H1 (cell line): ENCODE measurements around the gene ZNF23. TPM values are rescaled to one million over a fixed set of nuclear protein-coding genes. Genes with fewer than 3 reads are reported as not detected.

ENCODE experiments used
- BRCA1 ChIP-seq: IDR thresholded peaks from 2 replicates; pipeline ENCODE4 v1.6.1; 2012; ENCODE audit warnings: low read depth, low read length, improper control_type of control experiment
- CHD7 ChIP-seq: fragments of 300-600 bp; sonication (generic); IDR thresholded peaks from 2 replicates; pipeline ENCODE4 v1.7.1; 2012; ENCODE audit warnings: low read length, moderate library complexity, mild to moderate bottlenecking, inconsistent platforms; ENCODE audit not compliant: insufficient replicate concordance
- CTBP2 ChIP-seq: IDR thresholded peaks from 2 replicates; pipeline ENCODE4 v1.7.0; 2011; ENCODE audit warnings: borderline replicate concordance, mild to moderate bottlenecking, moderate library complexity, mixed read lengths, low read length; ENCODE audit not compliant: insufficient read depth, insufficient read length
- HDAC2 ChIP-seq, 2 experiments: fragments of 300-600 bp in 1 of 2; sonication (generic) in 1 of 2; IDR thresholded peaks; 2 replicates each; pipeline ENCODE4 v1.6.1; 2011 to 2012; ENCODE audit warnings: low read depth in 2 of 2, low read length in 2 of 2, mild to moderate bottlenecking in 2 of 2, moderate library complexity in 2 of 2, borderline replicate concordance in 1 of 2, inconsistent platforms in 1 of 2
- HDAC6 ChIP-seq: IDR thresholded peaks from one replicate; pipeline ENCODE4 v1.7.1; 2012; ENCODE audit warnings: low read depth, mild to moderate bottlenecking, inconsistent platforms, low read length, moderate library complexity
- KDM1A ChIP-seq: fragments of 200-600, 300-600 bp; sonication (generic); IDR thresholded peaks from 2 replicates; pipeline ENCODE4 v1.7.1; 2016; ENCODE audit warnings: mild to moderate bottlenecking, low read length, borderline replicate concordance
- SP2 ChIP-seq: IDR thresholded peaks from 2 replicates; pipeline ENCODE4 v1.6.1; 2012; ENCODE audit warnings: mild to moderate bottlenecking, low read length, inconsistent platforms
- YY1 ChIP-seq: IDR thresholded peaks from 2 replicates; pipeline ENCODE4 v1.6.1; 2011; ENCODE audit warnings: low read depth, mild to moderate bottlenecking, low read length
- polyA plus RNA-seq, 7 experiments: library from polyadenylated mRNA; depleted of rRNA in 3 of 7; stranded (reverse) in 5 of 7; unstranded in 2 of 7; fragments of >200 nt in 5 of 7; fragments of 200-250 nt in 2 of 7; gene quantifications; 1 replicate in 5 of 7; 2 replicates in 1 of 7; 4 replicates in 1 of 7; pipeline versions ENCODE4 v1.2.1 to v1.2.3, GENCODE V29; 2011 to 2013; ENCODE audit warnings: missing spikeins in 2 of 7, mixed read lengths in 2 of 7
- total RNA-seq: library from RNA; stranded (reverse); fragmentation: NEBNext Ultra II Directional; extraction: Animal tissue kit (Norgen Biotek cat#: 25700); gene quantifications from 2 replicates; pipeline ENCODE4 v1.2.1, GENCODE V29; 2021

Gene ZNF23
- total and polyA plus RNA-seq, 2 of the 8 experiments (the other 6 are each of a cell fraction or from before 2014, with no cell fraction given) = 2.4 to 10.2 TPM

GRCh38 chr16:71472931-71473330 is 10.9 kb upstream of the ZNF23 start (continued):
- TF ChIP-seq CHD7 (no peak), YY1 (no peak), KDM1A (no peak), BRCA1 (no peak), SP2 (no peak), HDAC6 (no peak), CTBP2 (no peak), HDAC2 (IDR thresholded peaks at IDR 0.05; ENCODE audit: borderline replicate concordance in 1 of 2, low read depth in 2 of 2, low read length in 2 of 2) (no peak)
